Caco-2 (cell line): ENCODE results near the gene KIF14. TPM values are rescaled to one million over a fixed set of nuclear protein-coding genes. Genes with fewer than 3 reads are reported as not detected.

Experiments
- BruUV-seq: library from RNA; stranded (reverse); fragments of 400-500 nt; replicated peaks from 2 replicates; lab custom pipeline; 2021; lab: Mats Ljungman, UMichigan
- CTCF ChIA-PET: fragments of 300-600 bp; sonication (Branson Sonifier 250); formaldehyde crosslinking; loops from one replicate; lab custom pipeline; 2022; ENCODE audit warnings: antibody characterized with exemption; lab: Charles Lee
- POLR2A ChIA-PET: fragments of 300-600 bp; sonication (Branson Sonifier 250); formaldehyde crosslinking; loops from one replicate; lab custom pipeline; 2022; ENCODE audit warnings: antibody characterized with exemption; lab: Charles Lee
- DNase-seq, 2 experiments: peaks; one replicate each; pipeline versions ENCODE4 v3.0.0 to v3.0.0-alpha.2; 2020 to 2022
- H3K27me3 ChIP-seq: replicated peaks from 2 replicates; pipeline ENCODE4 v1.6.0; 2011; ENCODE audit warnings: low read length; ENCODE audit not compliant: control insufficient read depth, insufficient read depth
- H3K36me3 ChIP-seq: 2 replicates; pipeline ENCODE4 v1.5.1; 2011; ENCODE audit warnings: low read length; ENCODE audit not compliant: control insufficient read depth, insufficient read depth
- H3K4me1 ChIP-seq: fragments of 250-450 bp; sonication (Bioruptor Pico); 2 replicates; pipeline ENCODE4 v1.5.1; 2020; ENCODE audit warnings: mild to moderate bottlenecking
- H3K4me3 ChIP-seq: 2 replicates; pipeline ENCODE4 v1.5.1; 2011; ENCODE audit warnings: low read depth, mild to moderate bottlenecking, control low read depth, low read length
- H3K9me3 ChIP-seq: fragments of 250-450 bp; sonication (Bioruptor Pico); 2 replicates; pipeline ENCODE4 v1.5.1; 2020; ENCODE audit warnings: mild to moderate bottlenecking, moderate library complexity
- H3K27ac Mint-ChIP-seq: one replicate; pipeline ENCODE4 v1.8.0; 2022; ENCODE audit warnings: mixed read lengths; ENCODE audit not compliant: unreplicated experiment
- H3K27me3 Mint-ChIP-seq: one replicate; pipeline ENCODE4 v1.8.0; 2022; ENCODE audit warnings: mixed read lengths; ENCODE audit not compliant: insufficient read depth, unreplicated experiment
- H3K36me3 Mint-ChIP-seq: one replicate; pipeline ENCODE4 v1.8.0; 2022; ENCODE audit warnings: mild to moderate bottlenecking, mixed read lengths; ENCODE audit not compliant: insufficient read depth, unreplicated experiment
- H3K4me1 Mint-ChIP-seq: one replicate; pipeline ENCODE4 v1.8.0; 2022; ENCODE audit warnings: low read depth, mixed read lengths; ENCODE audit not compliant: unreplicated experiment
- H3K4me3 Mint-ChIP-seq: one replicate; pipeline ENCODE4 v1.8.0; 2022; ENCODE audit warnings: mild to moderate bottlenecking, moderate library complexity, mixed read lengths; ENCODE audit not compliant: unreplicated experiment
- H3K9me3 Mint-ChIP-seq: one replicate; pipeline ENCODE4 v1.8.0; 2022; ENCODE audit warnings: mixed read lengths; ENCODE audit not compliant: unreplicated experiment
- intact Hi-C: fragments of 100-400 bp; cut with micrococcal nuclease; formaldehyde crosslinking; loops from one replicate; pipeline ENCODE4 v1.10.0; 2022; ENCODE audit not compliant: unreplicated experiment
- total RNA-seq: library from RNA; stranded (reverse); gene quantifications from 2 replicates; pipeline ENCODE4 v1.2.3, GENCODE V29; 2022
- TF ChIP-seq, protein P1 (sequence below), 2 experiments: fragments of 200-600 bp in 1 of 2; IDR thresholded peaks; 1 replicate in 1 of 2; 2 replicates in 1 of 2; pipeline versions ENCODE4 v1.5.1 to v1.8.0; 2011 to 2022; ENCODE audit warnings: antibody characterized with exemption in 1 of 2, control low read depth in 1 of 2, inconsistent platforms in 1 of 2, low read depth in 1 of 2, low read length in 1 of 2, mild to moderate bottlenecking in 1 of 2, moderate library complexity in 1 of 2; ENCODE audit not compliant: insufficient read depth in 1 of 2, severe bottlenecking in 1 of 2, unreplicated experiment in 1 of 2

The KIF14 gene
- total RNA-seq, 1 experiment from 2014 or later: 11.6 TPM

DNA sequence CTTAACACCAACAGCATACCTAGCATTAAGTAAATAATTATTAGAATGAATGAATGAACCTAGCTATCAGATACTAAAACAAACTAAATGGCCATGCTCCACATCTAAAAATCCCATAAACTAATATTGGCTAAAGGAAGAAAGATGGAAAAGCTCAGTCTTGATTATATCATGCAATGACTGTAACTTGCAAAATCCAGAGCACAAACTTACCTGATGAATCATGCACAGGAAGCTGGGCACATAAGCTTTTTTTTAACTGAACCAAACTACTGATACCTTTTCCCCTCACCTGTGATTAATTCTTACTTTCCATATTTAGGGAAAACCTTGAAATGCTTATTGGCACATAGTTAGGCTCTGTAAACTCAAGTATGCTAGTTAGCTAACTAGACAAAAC is 70.2 kb downstream of the KIF14 start:
- intact Hi-C loops: no loop called here
- Mint-ChIP-seq H3K27me3 (no peaks in the 10 kb centered on the region), H3K36me3 (peaks cover 6% of the 10 kb centered on the region), H3K4me3 (no peak overlapping the region), H3K4me1 (no peaks in the 10 kb centered on the region), H3K9me3 (no peaks in the 10 kb centered on the region), H3K27ac (no peak overlapping the region)
- no peaks in the 10 kb centered on the region for H3K27me3 ChIP-seq
- H3K36me3 ChIP-seq: no peaks in the 10 kb centered on the region
- POLR2A ChIA-PET: no interaction called here
- no peaks in the 10 kb centered on the region for H3K4me1 ChIP-seq
- BruUV-seq: no TSS peak
- no peaks in the 10 kb centered on the region for H3K9me3 ChIP-seq
- no peak for DNase-seq
- TF ChIP-seq, protein P1, sequence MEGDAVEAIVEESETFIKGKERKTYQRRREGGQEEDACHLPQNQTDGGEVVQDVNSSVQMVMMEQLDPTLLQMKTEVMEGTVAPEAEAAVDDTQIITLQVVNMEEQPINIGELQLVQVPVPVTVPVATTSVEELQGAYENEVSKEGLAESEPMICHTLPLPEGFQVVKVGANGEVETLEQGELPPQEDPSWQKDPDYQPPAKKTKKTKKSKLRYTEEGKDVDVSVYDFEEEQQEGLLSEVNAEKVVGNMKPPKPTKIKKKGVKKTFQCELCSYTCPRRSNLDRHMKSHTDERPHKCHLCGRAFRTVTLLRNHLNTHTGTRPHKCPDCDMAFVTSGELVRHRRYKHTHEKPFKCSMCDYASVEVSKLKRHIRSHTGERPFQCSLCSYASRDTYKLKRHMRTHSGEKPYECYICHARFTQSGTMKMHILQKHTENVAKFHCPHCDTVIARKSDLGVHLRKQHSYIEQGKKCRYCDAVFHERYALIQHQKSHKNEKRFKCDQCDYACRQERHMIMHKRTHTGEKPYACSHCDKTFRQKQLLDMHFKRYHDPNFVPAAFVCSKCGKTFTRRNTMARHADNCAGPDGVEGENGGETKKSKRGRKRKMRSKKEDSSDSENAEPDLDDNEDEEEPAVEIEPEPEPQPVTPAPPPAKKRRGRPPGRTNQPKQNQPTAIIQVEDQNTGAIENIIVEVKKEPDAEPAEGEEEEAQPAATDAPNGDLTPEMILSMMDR (IDR thresholded peaks at IDR 0.05; ENCODE audit: insufficient read depth in 1 of 2, low read depth in 1 of 2, low read length in 1 of 2, severe bottlenecking in 1 of 2, unreplicated experiment in 1 of 2): no peak
- CTCF ChIA-PET: interaction anchor here (0.6 kb wide), 1 partner anchor 13 kb away, joined by 14 read pairs; no protein-coding TSS in a partner anchor
- H3K4me3 ChIP-seq: no peak overlapping the region

DNA sequence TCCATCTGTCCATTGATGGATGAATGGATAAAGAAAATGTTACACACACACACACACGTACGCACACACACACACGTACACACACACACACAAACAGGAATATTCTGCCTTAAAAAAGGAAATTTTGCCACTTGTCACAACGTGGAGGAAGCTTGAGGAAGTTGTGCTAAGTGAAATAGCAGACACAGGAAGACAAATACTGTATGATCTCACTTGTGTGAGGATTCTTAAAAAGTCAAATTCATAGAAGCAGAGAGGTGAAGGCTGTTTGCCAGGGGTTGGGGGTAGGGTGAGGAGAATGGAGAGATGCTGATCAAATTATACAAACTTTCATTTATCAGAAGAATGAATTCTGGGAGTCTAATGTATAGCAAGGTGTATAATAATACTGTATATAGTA is 73.2 kb downstream of the KIF14 start:
- ChIA-PET CTCF (no interaction called here), POLR2A (no interaction called here)
- Histone ChIP-seq H3K4me1 (0 out of 2 replicates have a peak, but pooled peaks cover 2% of the 10 kb centered on the region), H3K27me3 (no peaks in the 10 kb centered on the region), H3K36me3 (no peaks in the 10 kb centered on the region), H3K4me3 (no peak overlapping the region), H3K9me3 (no peaks in the 10 kb centered on the region)
- no peak overlapping the region for H3K4me3 Mint-ChIP-seq
- no peak overlapping the region for H3K27ac Mint-ChIP-seq
- intact Hi-C loops: no loop called here
- peaks cover 2% of the 10 kb centered on the region for H3K4me1 Mint-ChIP-seq
- no peaks in the 10 kb centered on the region for H3K9me3 Mint-ChIP-seq
- TF ChIP-seq, protein P1 (IDR thresholded peaks at IDR 0.05; ENCODE audit: insufficient read depth in 1 of 2, low read depth in 1 of 2, low read length in 1 of 2, severe bottlenecking in 1 of 2, unreplicated experiment in 1 of 2): no peak
- BruUV-seq: no TSS peak
- H3K36me3 Mint-ChIP-seq: no peaks in the 10 kb centered on the region
- DNase-seq: no peak
- H3K27me3 Mint-ChIP-seq: no peaks in the 10 kb centered on the region

DNA sequence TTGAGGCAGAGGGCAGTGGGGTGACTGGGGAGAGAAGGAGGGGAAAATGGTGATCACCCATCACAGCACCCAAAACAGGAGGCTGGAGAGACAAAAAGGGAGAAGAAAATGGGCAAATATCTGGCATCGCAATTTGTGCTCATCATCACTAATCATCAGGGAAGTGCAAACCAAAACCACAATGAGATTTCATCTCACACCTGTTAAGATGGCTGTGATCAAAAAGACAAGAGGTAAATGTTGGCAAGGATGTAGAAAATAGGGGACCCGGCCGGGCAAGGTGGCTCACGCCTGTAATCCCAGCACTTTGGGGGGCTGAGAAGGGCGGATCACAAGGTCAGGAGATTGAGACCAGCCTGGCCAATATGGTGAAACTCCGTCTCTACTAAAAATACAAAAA is 74.0 kb downstream of the KIF14 start:
- H3K4me1 Mint-ChIP-seq: peaks cover 7% of the 10 kb centered on the region
- no peak overlapping the region for H3K4me3 Mint-ChIP-seq
- DNase-seq: no peak
- no peaks in the 10 kb centered on the region for H3K27me3 Mint-ChIP-seq
- H3K36me3 Mint-ChIP-seq: no peaks in the 10 kb centered on the region
- intact Hi-C loops: no loop called here
- BruUV-seq: no TSS peak
- H3K36me3 ChIP-seq: no peaks in the 10 kb centered on the region
- H3K4me3 ChIP-seq: no peak overlapping the region
- ChIA-PET CTCF (interaction anchor here (1.0 kb wide), 1 partner anchor 12 kb away, joined by 3 read pairs; no protein-coding TSS in a partner anchor), POLR2A (no interaction called here)
- H3K9me3 ChIP-seq: no peaks in the 10 kb centered on the region
- H3K27ac Mint-ChIP-seq: no peak overlapping the region
- H3K4me1 ChIP-seq: 0 out of 2 replicates have a peak, but pooled peaks cover 5% of the 10 kb centered on the region
- H3K27me3 ChIP-seq: no peaks in the 10 kb centered on the region
- TF ChIP-seq, protein P1 (IDR thresholded peaks at IDR 0.05; ENCODE audit: insufficient read depth in 1 of 2, low read depth in 1 of 2, low read length in 1 of 2, severe bottlenecking in 1 of 2, unreplicated experiment in 1 of 2): no peak
- H3K9me3 Mint-ChIP-seq: no peaks in the 10 kb centered on the region
